ENCODE results near the gene SCNN1A. TPM values are rescaled to one million over a fixed set of nuclear protein-coding genes. Genes with fewer than 3 reads are reported as not detected.

SCNN1A gene
- total RNA-seq, 4 donors from 2014 or later: 74.6 to 139 (median 119) TPM

- WGBS, 2 donors: 65 to 68% methylated on average over 9 of the region's 9 CpGs
- no peak overlapping the region for H3K4me3 ChIP-seq (ENCODE audit: low read depth, poor library complexity, severe bottlenecking)
- intact Hi-C loops (cut with DNase I; ENCODE audit: low total_unique reads): loop anchor here (10.0 kb wide), 1 partner anchor 202 kb away; the partner anchor contains the start of gene GAPDH
- no peak for TF ChIP-seq CTCF (IDR thresholded peaks at IDR 0.05)
- TF ChIP-seq POLR2A (IDR thresholded peaks at IDR 0.05): no peak
- no peak for DNase-seq (ENCODE audit: low spot score in 2 of 2)
Observed at GRCh38 chr12:6333029-6333428, 42.3 kb downstream of the SCNN1A start.

GRCh38 chr12:6332459-6332858 lies 42.9 kb downstream of the SCNN1A start:
- intact Hi-C loops (cut with DNase I; ENCODE audit: low total_unique reads): loop anchor here (10.0 kb wide), 1 partner anchor 202 kb away; the partner anchor contains the start of gene GAPDH
- WGBS, 2 donors: 53 to 60% methylated on average over 4 of the region's 4 CpGs
- no peak overlapping the region for H3K4me3 ChIP-seq (ENCODE audit: low read depth, poor library complexity, severe bottlenecking)
- TF ChIP-seq POLR2A (IDR thresholded peaks at IDR 0.05) (no peak), CTCF (IDR thresholded peaks at IDR 0.05) (no peak)
- DNase-seq (ENCODE audit: low spot score in 2 of 2): no peak

GRCh38 chr12:6330999-6331714 lies 44.2 kb downstream of the SCNN1A start:
- no peak for TF ChIP-seq POLR2A (IDR thresholded peaks at IDR 0.05)
- TF ChIP-seq CTCF (IDR thresholded peaks at IDR 0.05): no peak
- H3K4me3 ChIP-seq (ENCODE audit: low read depth, poor library complexity, severe bottlenecking): no peak overlapping the region
- intact Hi-C loops (cut with DNase I; ENCODE audit: low total_unique reads): loop anchor here (10.0 kb wide), 1 partner anchor 204 kb away; the partner anchor contains the start of gene GAPDH
- 74 to 88% methylated on average over 4 of the region's 4 CpGs for WGBS, 2 donors
- DNase-seq (ENCODE audit: low spot score in 2 of 2): no peak

- TF ChIP-seq CTCF (IDR thresholded peaks at IDR 0.05) (no peak), POLR2A (IDR thresholded peaks at IDR 0.05) (no peak)
- DNase-seq (ENCODE audit: low spot score in 2 of 2): no peak
- H3K4me3 ChIP-seq (ENCODE audit: low read depth, poor library complexity, severe bottlenecking): no peak overlapping the region
- WGBS, 2 donors: 67 to 73% methylated on average over 5 of the region's 5 CpGs
- intact Hi-C loops (cut with DNase I; ENCODE audit: low total_unique reads): loop anchor here (10.0 kb wide), 1 partner anchor 205 kb away; the partner anchor contains the start of gene GAPDH
Observed at GRCh38 chr12:6330192-6330591, 45.2 kb downstream of the SCNN1A start.

- intact Hi-C loops (cut with DNase I; ENCODE audit: low total_unique reads): loop anchor here (10.0 kb wide), 1 partner anchor 205 kb away; the partner anchor contains the start of gene GAPDH
- TF ChIP-seq CTCF (IDR thresholded peaks at IDR 0.05) (no peak), POLR2A (IDR thresholded peaks at IDR 0.05) (no peak)
- H3K4me3 ChIP-seq (ENCODE audit: low read depth, poor library complexity, severe bottlenecking): no peak overlapping the region
- WGBS, 2 donors: 75 to 80% methylated on average over 15 of the region's 15 CpGs
- DNase-seq (ENCODE audit: low spot score in 2 of 2): no peak
Observed at GRCh38 chr12:6329703-6330064, 45.7 kb downstream of the SCNN1A start.
